ENCODE results near the gene HHIPL1.

DNA sequence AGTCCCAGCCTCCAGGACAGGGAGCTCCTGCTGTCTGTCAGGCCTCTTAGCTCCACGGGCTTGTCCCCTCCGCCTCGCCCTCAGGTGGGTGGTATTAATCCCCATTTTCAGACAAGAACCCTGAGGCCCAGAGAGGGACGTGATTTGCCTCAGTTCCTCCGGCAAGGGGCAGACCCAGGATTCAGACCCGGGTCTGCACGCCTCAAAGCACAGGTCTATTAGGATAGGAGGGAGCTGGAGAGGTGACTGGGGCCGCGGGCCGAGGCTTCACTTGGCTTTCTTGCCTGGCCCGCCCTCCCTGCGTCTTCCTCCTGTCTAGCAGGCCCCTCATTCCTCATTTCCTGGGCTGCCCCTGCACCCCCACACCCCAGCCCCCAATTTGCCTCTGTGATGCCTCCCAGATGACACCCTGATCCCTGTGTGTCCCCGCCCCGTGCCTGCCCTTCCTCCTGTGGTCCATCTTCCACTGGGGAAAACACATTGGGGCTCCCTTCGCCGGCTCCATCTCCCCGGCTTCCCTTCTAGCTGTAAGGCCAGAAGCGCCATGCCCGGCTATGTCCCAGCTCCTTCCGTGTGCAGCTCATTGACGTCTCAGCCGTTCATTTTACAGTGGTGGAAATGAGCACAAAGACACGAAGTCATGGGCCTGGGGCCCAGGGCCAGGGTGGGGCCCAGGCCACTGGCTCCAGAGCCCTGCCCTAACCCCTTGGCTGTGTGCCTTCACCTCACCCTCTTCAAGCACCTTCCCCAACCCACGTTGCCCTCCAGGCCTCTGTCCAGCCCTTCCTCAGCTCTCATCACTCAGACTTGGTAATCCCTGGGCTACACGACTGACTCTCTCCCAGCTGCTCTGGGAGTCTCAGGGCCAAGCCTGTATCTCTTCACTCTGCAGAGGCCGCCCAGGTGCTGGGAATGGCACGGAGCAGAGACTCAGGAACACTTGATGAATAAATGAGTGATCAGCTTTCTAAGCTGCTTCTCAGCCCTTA lies 23.7 kb downstream of the HHIPL1 start:
- TF ChIP-seq JUND (IDR thresholded peaks at IDR 0.05; ENCODE audit: low read length) (no peak), TCF12 (IDR thresholded peaks at IDR 0.05; ENCODE audit: low read depth, low read length) (no peak), CREB1 (IDR thresholded peaks at IDR 0.05) (no peak), ZNF274 (IDR thresholded peaks at IDR 0.05; ENCODE audit: borderline replicate concordance, extremely low read depth, low read length) (no peak), RNF2 (IDR thresholded peaks at IDR 0.05; ENCODE audit: borderline replicate concordance, low read depth, low read length, missing control alignments, poor library complexity, severe bottlenecking) (no peak), USF2 (IDR thresholded peaks at IDR 0.05; ENCODE audit: low read length) (no peak)
- TF ChIP-seq, protein P1, sequence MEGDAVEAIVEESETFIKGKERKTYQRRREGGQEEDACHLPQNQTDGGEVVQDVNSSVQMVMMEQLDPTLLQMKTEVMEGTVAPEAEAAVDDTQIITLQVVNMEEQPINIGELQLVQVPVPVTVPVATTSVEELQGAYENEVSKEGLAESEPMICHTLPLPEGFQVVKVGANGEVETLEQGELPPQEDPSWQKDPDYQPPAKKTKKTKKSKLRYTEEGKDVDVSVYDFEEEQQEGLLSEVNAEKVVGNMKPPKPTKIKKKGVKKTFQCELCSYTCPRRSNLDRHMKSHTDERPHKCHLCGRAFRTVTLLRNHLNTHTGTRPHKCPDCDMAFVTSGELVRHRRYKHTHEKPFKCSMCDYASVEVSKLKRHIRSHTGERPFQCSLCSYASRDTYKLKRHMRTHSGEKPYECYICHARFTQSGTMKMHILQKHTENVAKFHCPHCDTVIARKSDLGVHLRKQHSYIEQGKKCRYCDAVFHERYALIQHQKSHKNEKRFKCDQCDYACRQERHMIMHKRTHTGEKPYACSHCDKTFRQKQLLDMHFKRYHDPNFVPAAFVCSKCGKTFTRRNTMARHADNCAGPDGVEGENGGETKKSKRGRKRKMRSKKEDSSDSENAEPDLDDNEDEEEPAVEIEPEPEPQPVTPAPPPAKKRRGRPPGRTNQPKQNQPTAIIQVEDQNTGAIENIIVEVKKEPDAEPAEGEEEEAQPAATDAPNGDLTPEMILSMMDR (IDR thresholded peaks at IDR 0.05; ENCODE audit: control extremely low read depth in 1 of 3, insufficient read depth in 1 of 3, low read depth in 1 of 3, low read length in 3 of 3): no peak

Data from H1 (cell line).